ENCODE data around the gene GALNT1.

GALNT1 gene

DNA sequence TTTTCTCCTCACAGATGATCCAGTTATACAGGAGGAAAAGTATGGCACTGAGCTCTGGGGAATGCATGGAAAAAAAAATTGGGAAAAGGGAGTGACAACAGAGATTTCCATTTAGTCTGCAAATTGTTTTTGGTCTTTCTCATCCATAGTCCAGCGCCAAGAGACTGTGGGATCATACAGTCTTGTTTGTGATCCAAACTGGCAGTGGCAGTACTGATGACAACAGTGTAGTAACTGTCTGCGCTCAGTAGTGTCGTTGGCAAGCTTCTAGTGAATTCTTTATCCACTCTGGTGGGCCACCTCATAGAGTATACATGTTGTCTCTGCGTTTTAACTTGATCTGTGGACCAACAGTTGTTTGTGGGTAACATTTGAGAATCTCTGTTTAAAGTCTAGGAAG, 37.9 kb downstream of the GALNT1 start:
- DNase-seq: no peak

DNA sequence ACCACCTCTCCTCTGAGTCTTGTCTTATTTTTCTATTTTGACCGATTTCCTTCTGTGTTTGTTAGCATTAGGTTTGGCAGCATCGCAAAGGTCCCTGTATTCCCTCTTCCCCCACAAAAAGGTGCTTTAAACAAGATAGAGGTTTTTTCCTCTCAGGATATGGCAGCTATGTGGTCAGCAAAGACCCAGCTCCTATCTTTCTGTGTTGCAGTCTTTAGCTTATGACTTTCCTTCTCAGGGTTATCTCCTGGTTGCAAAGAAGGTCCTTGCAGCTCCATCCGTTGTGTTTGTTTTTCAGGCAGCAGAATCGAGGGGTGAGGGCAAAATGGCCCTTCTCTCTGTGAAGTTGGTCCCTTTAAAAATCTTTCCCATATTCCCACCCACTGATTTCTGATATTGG, 38.4 kb downstream of the GALNT1 start:
- no peak for DNase-seq

DNA sequence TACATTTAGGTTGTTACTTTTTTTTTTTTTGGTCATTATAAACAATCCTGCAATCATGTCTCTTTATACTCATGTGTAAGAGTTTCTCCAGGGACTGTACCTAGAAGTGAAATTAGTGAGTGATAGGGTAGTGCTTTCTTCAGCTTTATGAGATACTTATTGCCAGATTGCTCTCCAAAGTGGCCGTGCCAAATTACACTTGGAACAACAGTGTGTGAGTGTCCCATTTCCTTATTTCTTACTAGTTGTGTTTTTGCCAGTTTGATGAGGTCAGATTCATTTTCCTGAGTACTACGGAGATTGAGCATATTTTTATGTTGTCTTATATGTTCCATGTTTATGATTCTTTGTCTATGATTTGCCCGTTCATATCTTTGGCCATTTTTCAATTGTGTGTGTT, 39.2 kb downstream of the GALNT1 start:
- DNase-seq: no peak

DNA sequence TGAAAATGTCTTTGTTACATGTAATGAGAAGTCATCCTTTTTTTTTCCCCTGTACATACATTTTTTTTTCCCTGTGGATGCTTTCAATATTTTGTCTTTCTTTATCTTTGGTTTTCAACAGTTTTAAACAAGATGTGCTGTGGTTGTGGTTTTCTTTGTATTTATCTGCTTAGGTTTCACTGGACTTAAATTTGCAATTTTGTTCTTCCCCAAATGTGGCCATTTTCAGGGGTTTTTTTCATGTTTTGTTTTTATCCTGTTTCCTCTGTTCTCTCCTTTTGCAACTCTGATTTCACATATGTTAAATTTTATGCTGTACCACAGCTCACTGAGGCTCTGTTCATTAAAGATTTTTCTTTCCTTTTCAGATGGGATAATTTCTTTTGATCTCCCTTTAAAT, 41.7 kb downstream of the GALNT1 start:
- DNase-seq: no peak

DNA sequence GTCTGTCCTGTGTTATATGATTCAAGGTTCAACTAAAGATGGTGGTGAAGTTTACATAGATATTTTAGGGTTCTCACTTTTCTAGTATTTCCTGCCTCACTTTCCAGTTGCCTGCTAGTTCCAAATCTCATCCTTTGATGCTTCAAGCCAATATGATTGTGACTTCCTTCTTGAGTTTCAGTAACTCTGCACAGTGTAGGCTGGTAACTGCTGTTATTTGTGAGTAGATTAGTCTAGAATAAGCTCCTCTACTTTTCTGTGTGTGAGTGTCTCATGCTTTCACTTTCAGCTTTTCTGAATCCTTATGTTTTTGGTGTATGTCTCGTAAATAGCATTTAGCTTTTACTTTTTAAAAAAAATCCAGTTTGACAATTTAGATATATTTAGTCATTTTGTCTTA, 42.6 kb downstream of the GALNT1 start:
- no peak for DNase-seq

DNA sequence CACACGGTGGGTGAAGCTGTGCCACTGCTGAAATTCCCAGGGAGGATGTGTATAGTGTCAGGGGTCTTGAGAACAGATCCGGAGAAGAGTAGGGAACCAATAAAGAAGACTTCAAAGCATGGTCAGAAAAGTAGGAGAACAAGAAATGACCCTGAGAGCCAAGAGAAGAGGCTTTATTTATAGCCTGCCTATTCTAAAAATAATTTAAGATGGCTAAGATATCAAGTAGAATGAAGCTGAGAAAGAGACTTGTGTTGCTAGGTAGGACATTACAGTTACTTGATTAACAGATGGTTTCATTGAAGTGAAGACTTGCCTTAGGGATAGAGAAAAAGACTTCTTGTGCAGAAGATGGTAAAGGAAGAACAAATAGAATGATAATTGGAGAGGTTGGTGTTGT, 43.7 kb downstream of the GALNT1 start:
- no peak for DNase-seq

DNA sequence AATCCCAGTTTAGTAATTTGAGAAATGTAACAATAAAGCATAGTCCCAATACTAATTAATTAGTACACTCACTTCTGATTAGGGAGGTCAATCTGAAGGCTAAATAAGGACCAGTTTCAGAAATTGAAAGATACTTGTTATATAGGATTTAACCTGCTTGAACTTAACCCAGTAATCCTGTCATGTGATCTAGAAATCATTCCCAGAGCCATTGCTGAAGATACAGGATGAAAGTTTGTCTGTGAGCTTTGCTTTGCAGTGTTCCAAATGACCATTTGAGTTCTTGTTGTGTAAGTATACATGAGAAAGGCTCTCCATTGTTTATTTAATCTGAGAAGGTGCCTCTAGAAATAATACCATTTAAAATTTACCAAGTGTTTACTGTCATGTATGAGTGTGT, 52.2 kb downstream of the GALNT1 start:
- DNase-seq: no peak

DNA sequence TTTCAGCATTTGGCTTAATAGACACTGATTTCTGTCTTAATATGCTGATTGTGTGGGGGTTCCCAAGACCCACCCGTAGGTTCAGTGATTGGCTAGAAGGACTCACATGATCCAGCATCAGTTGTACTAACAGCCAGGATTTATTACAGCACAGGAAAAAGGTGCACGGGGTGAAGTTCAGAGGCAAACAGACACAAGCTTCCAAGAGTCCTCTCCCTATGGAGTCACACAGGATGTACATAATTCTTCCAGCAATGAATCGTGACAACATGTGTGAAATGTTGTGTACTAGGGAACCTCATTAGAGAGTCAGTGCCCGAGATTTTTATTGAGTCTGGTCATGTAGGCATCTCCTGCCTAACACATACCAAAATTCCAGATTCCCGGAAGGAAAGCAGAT, 52.8 kb downstream of the GALNT1 start:
- no peak for DNase-seq

DNA sequence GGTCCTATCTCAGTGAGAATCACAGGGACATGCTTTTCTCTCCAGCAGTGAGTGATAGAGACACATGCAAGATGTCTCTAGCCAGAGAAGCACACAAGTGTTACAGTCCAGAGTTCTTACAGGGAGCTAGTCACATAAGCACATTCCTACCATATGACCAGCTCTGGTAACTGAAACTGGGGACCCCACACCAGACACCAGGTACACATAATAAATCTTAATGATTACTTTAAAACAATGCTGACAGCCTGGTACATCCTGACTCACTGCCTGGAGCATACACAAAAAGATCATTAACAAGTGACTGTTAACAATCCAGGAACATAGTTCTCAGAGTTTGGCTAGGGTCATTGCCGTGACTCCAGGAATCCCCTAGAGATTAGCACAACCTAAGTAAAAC, 53.6 kb downstream of the GALNT1 start:
- no peak for DNase-seq

DNA sequence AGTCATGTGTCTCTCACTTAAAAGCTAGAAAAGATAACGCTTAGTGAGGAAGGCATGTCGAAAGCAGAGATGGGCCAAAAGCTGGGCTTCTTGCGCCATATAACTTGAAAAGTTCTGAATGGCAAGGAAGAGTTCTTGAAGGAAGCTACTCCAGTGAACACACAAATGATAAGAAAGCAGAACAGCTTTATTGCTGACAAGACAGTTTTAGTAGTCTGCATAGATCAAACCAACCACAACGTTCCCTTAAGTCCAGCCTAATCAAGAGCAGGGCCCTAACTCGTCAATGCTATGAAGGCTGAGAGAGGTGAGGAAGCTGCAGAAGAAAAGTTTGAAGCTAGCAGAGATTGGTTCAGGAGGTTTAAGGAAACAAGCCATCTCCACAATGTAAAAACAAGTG, 55.7 kb downstream of the GALNT1 start:
- no peak for DNase-seq

DNA sequence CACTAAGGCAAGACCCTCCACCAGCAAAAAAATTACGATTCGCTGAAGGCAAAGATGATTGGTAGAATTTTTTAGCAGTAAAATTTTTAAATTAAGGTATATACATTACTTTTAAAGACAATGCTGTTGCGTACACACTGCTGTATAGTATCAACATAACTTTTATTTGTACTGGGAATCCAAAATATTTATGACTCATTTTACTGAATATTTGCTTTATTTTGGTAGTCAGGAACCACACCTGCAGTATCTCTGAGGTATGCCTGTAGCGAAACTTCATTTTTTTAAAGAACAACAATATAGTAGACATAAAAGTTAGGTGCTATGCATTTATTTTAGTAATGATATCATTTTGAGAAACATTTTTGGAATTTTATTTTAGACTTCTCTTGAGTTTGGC, 57.8 kb downstream of the GALNT1 start:
- no peak for DNase-seq

DNA sequence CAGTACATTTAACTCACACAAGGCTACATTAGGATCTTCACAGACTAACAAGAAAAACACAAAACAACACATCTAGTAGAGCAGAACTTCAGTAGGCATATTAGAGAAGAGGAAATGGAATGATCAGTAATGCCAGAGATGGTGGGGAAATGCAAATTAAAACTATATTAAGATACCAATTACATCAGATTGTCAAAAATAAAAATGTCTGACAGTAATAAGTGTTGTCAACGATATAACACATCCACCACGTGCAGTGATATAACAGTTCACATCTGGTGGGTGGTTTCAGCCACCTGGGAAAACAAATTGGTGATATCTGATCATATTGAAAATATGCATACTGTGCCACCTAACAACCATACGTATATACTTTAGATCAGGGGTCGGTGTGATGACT, 59.9 kb downstream of the GALNT1 start:
- DNase-seq: no peak

DNA sequence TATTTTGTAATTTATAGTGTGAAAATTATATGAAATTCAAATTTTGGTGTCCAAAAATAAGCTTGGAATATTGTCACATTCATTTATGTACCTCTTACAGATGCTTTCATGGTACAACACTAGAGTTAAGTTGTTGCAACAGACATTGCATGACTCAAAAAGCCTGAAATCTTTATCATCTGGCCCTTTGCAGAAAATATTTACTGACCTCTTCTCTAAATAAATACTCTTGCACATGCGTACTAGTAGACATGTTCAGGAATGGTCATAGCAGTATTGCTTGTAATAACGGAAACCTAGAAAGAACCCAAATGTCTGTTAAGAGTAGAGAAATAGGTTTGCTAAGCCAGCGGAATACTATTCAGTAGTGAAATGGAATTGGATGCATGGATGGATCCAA, 60.4 kb downstream of the GALNT1 start:
- no peak for DNase-seq

DNA sequence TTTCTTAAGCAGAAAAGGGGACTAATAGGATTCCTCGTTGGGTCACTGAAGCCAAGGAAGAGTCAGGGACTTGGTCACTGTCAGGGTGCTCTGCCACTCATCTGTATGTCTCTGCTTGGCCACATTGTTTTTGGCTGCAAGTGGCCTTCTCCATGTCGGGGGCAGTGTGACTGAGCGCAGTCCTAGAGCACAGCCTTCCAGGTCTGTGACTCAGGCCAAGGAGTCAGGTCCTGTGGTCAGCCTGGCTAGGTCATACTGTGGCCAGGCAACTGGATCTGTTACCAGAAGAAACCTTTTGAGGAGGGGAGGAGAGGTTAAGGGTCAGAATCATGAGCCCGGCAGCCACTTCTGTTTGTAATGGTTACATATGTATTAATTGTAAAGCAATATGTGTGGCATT, 61.3 kb downstream of the GALNT1 start:
- no peak for DNase-seq

DNA sequence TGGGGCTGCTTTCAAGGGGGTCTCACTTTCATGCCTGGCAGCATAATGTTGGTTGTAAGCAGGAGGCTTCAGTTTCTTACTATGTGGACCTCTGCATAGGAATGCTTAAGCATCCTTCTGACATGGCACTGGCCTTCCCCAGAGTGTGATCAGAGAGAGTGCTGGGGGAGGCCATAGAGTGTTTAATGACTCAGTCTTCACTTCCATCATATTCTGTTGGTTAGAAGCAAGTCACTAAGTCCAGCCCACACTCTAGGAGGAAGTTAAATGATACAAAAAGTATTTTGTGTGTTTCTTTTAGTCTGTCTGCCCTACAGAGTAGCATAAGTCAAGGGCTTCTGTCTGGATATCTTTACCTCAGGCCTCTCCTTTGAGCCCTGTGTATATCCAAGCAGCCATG, 64.9 kb downstream of the GALNT1 start:
- no peak for DNase-seq

DNA sequence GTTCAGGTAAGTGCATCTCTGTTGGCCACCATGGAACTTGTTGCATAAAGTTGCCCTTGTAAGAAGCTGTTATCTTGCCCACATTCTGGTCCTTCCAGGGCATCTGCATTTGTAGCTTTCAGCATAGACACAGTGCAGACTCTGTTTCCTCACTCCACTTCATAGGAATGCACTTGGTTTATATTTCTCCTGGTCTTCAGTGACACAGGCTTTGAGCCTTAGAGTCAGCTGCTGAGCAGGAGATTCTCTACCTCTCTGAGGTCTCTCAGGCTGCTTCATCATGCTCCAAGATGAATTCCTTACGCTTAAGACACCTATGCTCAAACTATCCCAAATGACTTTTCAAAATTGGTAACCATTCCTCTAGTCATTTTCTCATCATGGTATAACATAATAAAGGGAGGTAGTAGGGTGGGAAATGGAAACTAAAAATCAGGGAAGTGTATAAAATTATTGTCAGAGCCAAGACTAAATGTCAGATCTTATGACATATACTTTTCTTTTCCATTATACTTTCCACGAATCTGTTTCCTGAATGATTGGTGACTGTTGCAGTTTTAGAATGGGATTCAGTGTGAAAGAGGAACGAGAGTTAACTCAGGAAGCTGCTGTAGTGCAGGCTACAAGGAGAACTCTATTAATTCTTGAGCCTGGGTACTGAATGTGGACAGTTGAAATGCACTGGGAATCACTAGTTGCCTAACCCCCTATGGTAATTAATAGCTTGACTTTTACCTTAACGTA, 72.0 kb downstream of the GALNT1 start:
- DNase-seq: no peak

DNA sequence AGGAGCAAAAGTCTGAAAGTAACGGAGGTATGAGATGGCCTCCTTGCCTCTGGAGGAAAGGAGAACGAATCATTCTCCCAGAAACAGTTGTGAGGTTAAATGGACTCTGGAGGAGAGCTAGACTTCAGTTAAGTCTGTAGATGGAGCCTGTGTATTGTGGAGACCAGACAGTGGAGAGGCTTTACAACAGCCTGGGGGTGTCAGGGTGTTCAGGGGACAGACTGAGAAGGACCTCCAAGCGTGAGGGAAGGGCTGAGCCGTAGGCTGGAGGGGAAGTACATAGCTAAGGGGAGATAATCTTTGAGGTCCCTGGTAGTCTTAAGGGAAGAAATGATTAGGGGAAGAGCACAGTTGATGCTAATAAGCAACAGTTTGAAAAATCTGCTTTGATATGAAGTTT, 76.6 kb downstream of the GALNT1 start:
- no peak for DNase-seq

DNA sequence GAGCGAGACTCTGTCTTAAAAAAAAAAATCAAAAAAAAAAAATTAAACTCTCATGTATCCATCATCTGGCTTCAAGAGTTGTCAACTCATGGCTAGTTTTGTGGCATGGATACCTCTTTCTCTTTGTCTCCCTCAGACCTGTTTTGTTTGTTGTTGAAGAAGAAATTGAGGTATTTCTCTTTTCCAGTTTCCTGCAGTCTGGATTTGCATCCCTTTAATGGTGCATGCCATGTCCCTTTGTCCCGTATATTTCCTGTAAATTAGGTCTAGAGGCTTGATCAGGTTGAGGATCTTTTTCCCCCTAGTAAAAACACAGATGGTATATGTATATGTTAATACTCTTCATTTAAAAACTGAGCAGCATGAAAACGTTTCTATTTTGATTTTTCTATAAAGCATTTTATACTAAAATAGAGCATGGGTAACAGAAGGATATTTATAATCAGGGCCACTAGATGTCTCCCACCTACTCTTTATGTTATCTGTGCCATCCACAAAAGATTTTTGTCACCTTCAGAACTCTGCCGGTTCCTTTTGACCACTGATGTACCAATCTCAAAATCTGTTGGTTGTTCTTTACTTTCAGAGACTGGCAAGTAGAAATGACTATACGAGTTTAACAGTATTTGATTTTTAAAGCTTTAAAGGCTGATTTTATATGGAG, 80.1 kb downstream of the GALNT1 start:
- no peak for DNase-seq

DNA sequence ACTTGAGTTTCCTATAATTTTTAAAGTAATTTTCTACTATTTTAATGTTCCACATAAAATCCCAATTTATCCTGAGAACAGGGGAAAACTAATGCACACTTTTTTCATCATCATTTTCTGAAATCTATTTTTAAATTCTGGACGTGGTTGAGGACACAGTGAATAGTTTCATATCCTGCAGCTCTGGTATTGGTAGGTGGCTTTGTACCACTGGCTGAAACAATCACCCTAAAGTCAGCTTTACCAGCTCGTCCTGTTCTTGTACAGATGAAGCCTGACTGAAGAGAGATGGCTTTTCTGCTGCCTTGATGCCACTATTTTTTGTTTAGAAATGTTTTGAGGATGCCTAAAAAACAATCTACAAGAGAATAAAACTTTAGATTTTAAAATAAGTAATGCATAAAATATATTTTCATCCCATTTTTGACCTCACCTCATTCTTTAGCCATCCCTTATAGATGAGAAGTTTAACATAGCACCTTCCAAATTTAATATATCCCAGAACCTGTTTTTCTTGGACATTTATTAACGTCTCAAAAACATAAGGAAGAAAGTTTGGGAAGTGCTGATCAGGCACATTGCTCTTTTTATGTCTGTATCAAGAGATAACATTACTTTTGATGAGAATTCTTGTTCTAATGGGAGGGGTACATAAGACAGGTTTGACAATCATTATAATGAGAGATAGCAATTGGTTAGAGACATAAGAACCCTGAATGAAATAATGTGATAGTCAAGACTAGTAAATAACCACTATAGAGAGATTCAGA, 80.9 kb downstream of the GALNT1 start:
- no peak for DNase-seq

DNA sequence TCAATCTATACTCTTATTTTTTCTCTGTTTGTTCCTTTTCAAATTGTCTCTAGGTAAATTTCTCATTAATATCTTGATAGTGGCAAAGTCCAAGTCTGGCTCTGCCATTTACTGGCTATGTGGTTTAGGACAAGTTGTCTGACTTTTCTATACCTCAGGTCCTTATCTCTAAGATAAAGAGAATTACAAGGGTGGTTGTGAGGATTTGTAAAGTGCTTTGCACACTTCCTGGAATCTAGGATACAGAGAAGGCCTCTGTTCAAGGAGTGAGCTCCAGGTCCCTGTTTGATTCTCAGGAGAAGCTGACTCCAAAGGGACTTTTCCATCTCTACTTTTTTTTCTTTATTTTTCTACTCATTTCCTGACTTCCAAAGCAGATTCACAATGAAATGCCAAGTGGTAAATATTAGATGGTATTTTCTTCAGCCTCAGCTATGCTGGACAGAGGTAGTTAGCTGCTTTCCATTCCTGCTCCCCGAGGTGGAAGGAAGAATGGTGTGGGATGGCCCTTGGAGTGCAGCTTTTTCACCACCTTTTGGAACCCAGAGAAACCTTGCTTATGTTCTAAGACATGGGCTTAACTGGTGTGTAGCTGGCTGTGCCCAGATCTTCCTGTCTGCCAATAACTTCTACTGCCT, 90.5 kb downstream of the GALNT1 start:
- no peak for DNase-seq

DNA sequence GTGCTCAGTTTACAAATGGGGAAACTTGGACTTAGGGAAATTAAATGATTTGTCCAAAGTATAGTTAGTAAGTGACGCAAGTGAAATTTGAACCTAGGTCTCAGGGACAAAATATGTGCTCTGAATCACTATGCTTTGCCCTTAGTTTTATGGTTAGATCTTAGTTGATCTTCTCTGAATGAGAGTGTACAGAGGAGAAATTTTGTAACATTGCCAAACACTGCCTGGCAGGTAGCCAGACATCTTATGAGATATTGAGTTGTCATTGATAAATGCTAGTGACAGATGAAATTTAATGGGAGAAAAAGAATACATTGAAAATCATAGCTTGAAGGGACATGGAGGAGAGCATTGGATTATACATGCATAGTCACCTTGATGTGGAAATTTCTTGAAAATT, 91.4 kb downstream of the GALNT1 start:
- no peak for DNase-seq

DNA sequence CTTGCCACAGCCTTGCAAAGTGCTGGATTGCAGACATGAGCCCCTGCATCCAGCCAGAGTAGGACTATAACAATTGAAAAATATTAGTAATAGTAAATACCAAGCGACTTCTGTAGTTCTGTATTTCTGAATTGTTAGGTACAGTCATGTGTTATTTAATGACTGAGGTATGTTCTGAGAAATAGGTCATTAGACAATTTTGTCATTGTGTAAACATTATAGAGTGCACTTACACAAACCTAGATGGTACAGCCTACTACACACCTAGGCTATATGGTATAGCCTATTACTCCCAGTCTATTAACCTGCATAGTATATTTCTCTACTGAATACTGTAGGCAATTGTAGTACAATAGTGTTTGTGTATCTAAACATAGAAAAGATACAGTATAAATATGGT, 92.1 kb downstream of the GALNT1 start:
- no peak for DNase-seq

DNA sequence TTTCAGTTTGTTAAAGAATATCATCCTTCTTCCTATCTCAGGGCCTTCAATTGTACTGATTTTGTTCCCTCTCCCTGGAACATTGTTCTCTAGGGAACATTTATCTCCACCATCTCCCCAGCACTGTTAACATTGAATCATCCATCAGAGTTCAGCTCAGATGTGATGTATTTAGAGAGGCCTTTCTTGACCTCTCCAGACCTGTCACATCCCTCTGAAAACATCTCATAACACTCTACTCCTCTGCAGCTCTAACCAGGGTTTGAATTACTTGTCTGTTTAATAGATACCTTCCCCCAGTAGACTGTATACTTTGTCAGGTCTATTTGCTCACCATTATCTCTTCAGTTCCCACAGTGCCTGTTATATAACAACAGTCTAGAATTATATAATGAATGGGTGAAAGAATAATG, 98.6 kb downstream of the GALNT1 start:
- DNase-seq: no peak

All from NCI-H187 (cell line).